Fibroblast of the aortic adventitia (primary cell): Measurements from ENCODE around the gene CCT3. TPM values are rescaled to one million over a fixed set of nuclear protein-coding genes. Genes with fewer than 3 reads are reported as not detected.
A peak's percentile ranks its signal among the peaks of the same experiment; 100 is the strongest.

Experiments
- DNase-seq: peaks from one replicate; pipeline ENCODE4 v3.0.0-alpha.2; 2010; ENCODE audit warnings: low read depth
- H3K4me3 ChIP-seq: 2 replicates; pipeline ENCODE4 v1.5.1; 2011; ENCODE audit warnings: low read depth, mild to moderate bottlenecking, control low read depth, low read length, moderate library complexity
- total RNA-seq: library from RNA; depleted of rRNA; stranded (reverse); fragments of >200 nt; gene quantifications from 2 replicates; pipeline ENCODE4 v1.2.3, GENCODE V29; 2012; ENCODE audit warnings: low replicate concordance
- TF ChIP-seq, protein P1 (sequence below): IDR thresholded peaks from 2 replicates; pipeline ENCODE4 v1.5.1; 2011; ENCODE audit warnings: mild to moderate bottlenecking, low read length, control low read depth, inconsistent platforms; ENCODE audit not compliant: insufficient read depth

Gene CCT3
- total RNA-seq, 1 donor: 284 TPM

DNA sequence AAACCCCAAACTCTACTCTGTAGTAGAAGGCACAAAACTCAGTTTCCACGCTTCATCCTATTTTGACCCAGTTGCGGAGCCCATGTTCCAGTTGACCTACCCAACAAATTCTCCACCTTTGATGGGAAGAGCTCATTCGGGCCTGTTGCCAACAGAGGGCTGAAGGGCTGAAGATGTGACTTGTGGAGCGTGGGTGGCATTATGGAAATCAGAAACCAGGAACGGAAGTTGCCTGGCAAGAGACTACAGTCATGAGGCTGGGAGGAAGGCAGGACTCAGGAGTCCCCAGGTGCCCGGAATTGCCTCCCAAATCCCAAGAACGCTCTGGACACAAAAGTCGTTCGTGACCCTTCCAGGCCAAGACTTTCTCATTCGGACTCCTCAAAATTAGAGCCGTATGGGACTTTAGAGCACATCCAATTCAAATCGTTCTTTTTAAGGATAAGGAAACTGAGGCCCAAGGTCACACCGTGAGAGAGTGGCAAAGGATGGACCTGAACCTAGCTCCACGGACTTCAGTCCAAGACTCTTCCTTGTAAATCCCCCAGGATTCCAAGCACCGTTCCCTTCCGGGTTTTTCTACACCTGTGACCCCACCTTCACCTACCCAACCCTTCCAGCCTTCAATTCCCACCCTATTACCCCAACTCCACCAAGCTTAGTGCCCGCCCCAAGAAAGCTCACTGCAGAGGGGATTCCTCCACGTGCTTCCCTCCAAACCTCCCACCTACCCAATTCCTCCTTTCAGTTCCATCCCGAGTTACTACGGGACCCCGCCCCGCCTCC is 56.2 kb downstream of the CCT3 start:
- no peak for DNase-seq
- peak overlapping the region; percentile 97 for H3K4me3 ChIP-seq

DNA sequence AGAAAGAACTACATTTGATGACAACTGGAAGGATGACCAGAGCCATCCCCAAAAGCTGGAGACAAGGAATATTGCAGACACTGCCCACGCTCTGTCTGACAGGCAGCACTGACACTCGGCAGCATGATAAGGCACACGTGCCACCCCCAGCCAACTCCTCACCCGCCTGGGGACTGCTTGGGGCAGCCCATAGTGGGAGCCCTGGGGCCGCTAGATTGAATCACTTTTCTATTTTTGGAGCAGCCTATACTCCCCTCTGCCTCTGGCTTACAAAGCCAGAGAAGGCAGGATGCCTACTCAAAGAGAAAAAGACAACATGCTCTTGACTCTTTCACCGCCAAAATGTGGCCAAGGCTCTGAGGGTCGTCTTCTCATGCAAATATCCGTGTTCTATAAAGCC is 56.8 kb downstream of the CCT3 start:
- TF ChIP-seq, protein P1, sequence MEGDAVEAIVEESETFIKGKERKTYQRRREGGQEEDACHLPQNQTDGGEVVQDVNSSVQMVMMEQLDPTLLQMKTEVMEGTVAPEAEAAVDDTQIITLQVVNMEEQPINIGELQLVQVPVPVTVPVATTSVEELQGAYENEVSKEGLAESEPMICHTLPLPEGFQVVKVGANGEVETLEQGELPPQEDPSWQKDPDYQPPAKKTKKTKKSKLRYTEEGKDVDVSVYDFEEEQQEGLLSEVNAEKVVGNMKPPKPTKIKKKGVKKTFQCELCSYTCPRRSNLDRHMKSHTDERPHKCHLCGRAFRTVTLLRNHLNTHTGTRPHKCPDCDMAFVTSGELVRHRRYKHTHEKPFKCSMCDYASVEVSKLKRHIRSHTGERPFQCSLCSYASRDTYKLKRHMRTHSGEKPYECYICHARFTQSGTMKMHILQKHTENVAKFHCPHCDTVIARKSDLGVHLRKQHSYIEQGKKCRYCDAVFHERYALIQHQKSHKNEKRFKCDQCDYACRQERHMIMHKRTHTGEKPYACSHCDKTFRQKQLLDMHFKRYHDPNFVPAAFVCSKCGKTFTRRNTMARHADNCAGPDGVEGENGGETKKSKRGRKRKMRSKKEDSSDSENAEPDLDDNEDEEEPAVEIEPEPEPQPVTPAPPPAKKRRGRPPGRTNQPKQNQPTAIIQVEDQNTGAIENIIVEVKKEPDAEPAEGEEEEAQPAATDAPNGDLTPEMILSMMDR: no peak
- peak overlapping the region; percentile 97 for H3K4me3 ChIP-seq
- peak; percentile 45 for DNase-seq

More for the DNA sequence above, 56.2 kb downstream of the CCT3 start:
- TF ChIP-seq, protein P1: no peak

DNA sequence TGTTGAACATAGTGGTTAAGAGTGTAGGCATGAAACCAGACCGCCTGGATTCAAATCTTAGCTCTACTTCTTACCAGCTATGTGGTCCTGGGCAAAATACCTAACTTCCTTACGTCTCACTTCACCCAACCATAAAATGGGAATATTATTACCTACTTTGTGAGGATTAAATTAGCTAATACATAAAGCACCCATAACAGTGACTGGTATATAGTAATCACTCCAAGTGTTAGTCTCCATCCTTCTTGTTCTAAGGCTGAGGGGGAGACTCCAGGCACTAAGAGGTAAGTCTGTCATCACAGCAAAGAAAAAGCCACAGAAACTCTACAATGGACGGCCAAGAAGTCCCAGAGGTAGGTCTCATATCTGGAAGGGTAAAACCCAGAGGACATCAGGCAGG is 58.3 kb downstream of the CCT3 start:
- no peak overlapping the region for H3K4me3 ChIP-seq
- DNase-seq: no peak
- TF ChIP-seq, protein P1: no peak

DNA sequence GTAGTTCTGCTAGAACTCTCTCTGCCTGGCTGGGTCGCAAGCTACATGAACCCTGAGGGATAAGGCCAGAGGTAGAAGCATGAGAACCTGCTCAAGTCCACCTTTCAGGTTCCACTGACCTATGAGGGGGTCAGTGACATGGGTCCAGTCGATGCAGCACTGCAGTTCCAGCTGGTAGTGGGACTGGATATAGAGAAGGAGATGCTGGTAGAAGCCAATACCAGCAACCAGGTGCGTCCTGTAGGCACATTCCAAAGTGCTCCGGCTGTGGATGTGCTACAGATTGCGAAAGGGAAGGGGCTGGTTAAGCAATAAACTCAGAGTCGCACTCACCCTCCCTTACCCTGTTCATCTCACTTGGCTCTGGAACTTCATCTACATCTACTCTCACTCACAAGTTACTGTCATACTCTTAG is 61.1 kb downstream of the CCT3 start:
- no peak overlapping the region for H3K4me3 ChIP-seq
- TF ChIP-seq, protein P1: no peak
- DNase-seq: no peak

DNA sequence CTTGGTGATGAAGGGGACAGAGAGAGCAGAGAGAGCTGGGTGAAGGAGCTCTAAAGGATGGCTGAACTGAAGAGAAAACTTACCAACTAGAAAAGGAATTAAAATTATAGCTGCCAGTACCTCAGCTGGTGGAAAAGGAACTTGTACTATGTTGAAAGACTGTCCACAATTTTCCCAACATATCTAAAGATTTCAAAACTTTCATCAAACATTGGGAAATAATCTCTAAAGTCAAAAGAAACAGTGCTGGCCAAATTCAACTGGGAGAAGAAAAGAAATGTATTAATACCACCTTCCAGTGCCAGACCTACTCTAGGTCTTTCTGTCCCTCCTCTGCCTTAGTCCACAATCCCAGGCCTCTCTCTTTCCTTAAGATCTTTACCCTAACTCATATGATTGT is 61.6 kb downstream of the CCT3 start:
- TF ChIP-seq, protein P1: no peak

DNA sequence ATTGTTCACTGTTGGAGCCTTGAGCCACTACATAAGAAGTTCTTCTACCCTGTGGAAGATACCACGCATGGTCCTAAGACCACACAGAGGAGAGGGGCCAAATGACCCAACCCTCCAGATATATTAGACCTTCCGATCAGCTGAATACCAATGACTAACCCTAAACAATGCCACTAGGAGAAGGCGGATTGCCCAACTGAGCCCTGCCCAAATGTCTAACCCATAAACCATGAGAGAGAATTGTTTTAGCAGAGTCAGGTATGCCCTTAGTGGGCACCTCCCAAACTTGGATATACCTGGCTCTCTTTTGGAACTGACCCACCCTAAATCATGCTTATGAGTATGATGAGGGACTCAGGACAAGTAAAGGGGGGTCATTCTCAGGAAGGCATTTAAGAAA is 67.8 kb downstream of the CCT3 start:
- H3K4me3 ChIP-seq: no peak overlapping the region
- DNase-seq: no peak
- TF ChIP-seq, protein P1: no peak

More for the DNA sequence above, 61.6 kb downstream of the CCT3 start:
- no peak overlapping the region for H3K4me3 ChIP-seq
- DNase-seq: peak; percentile 45
